ENCODE measurements around the gene KCNQ2.

- TF ChIP-seq EP300 (IDR thresholded peaks at IDR 0.05; ENCODE audit: borderline replicate concordance in 1 of 2, control insufficient read depth in 1 of 2, low read depth in 2 of 2, low read length in 2 of 2): no peak
- TF ChIP-seq EZH2 (IDR thresholded peaks at IDR 0.05; ENCODE audit: borderline replicate concordance, control insufficient read depth, low read depth, low read length): no peak
- no peak for TF ChIP-seq PKNOX1 (IDR thresholded peaks at IDR 0.05)
- no peak for TF ChIP-seq CTCF (IDR thresholded peaks at IDR 0.05 in 2 of 3, conservative IDR thresholded peaks at IDR 0.05 in 1 of 3; ENCODE audit: control insufficient read depth in 2 of 3, extremely low read depth in 1 of 3, insufficient read depth in 1 of 3, low read depth in 3 of 3, low read length in 3 of 3)
- TF ChIP-seq ATF3 (IDR thresholded peaks at IDR 0.05; ENCODE audit: borderline replicate concordance, extremely low read depth, low read depth, low read length): no peak
Observed at GRCh38 chr20:63417738-63418120, 54.7 kb downstream of the KCNQ2 start.
